HG03097 (cell line): Measurements from ENCODE around the gene FAN1.

Experiments used
- ATAC-seq: cut with Tn5 transposase; IDR thresholded peaks from one replicate; pipeline ENCODE4 v1.9.1; 2021; ENCODE audit not compliant: unreplicated experiment, low FRiP score

Gene FAN1

GRCh38 chr15:30919877-30920550 is 16.3 kb downstream of the FAN1 start:
- ATAC-seq, result no peak

DNA sequence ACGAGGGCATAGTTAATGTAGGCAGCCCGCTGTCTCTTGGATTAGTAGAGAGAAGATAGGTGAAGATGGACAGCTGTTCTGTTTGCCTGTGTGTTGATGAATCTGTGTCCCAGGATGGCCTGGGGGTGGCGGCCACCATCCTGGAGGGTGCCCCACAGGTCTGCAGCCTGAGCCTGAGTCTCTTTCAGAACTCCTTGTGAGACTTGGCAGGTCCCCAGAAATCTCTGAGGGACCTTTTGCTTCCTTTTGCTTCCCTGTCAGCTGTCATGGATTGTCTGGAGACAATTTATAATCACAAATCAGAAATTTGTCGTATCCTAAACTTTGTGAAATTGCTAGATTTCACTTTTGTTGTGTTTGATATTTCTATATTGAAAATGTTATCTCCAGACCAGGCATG is 17.4 kb downstream of the FAN1 start:
- ATAC-seq, result no peak

GRCh38 chr15:30921781-30922479 is 18.2 kb downstream of the FAN1 start:
- ATAC-seq, result no peak

DNA sequence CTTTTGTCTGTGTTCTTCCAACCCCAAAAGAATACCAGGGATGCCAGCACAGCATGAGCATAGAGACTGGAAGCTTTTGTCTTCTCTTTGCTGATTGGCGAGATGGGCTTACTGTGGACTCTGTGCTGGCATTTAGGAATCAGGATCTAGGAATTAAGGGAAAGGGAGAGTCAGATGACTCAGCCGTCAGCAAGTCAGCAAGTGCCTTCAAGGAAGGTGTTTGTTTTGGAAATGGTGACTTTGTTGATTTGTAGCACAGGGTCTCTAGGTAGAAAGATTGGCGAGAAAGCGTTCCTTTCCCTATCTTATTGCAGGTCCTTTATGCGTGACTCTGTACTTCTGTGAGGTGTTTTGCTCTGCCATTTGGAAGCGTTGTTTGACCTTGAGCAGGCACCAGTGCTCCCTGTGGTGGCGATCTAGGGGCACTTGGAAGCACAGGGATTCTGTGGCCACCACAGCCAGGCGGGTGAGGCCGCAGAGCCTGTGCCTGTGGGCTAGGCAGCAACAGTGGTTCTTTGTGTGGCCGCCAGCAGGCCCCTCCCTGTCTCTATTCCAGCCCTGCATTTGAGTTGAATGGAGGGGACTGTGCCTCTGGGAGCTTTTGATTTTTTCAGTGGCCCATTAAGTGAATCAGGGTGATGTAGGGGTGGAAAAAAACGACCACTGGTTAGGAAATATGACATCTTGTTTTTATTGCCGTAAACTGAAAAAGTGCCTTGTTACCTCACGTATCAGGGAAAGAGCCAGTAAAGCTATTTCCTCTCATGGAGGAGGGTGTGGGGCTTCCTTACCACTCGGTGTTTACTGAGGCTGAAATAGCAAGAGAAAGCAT is 19.0 kb downstream of the FAN1 start:
- no peak for ATAC-seq

DNA sequence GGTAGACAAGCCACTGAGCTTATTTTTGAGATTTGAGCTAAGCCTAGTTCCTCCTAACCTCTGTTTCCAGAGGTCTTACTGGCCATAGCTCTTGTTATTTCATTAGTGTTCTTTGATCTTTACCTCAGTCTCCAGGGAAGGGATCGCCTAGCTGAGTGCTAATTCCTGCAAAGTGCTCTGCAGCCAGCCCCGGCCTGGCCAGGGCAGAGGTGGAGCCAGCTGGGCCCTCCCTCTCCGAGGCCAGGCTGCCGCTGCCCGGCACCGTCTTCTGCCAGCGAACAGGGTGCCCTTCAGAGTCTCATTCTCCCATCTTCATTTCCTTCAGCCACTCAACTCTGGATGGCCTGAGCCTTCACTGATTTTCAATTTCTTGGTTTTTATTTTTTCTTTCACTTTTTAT is 19.7 kb downstream of the FAN1 start:
- no peak for ATAC-seq

DNA sequence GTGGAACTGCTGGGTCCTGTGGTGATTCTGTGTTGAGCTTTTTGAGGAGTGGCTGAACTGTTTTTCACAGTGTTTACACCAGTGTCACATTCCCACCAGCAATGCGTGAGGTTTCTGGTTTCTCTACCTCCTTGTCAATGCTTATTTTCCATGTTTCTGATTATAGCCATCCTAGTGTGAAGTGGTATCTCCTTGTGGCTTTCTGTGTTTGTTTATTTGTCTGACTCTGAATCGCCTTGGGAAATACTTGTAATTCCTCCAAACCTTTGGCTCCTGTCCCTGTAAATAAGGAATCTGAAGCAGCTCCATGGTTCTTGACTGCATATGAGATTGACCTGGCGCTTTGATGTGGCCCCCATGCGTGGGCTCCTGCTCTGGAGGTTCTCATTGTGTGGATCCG is 20.6 kb downstream of the FAN1 start:
- no peak for ATAC-seq

DNA sequence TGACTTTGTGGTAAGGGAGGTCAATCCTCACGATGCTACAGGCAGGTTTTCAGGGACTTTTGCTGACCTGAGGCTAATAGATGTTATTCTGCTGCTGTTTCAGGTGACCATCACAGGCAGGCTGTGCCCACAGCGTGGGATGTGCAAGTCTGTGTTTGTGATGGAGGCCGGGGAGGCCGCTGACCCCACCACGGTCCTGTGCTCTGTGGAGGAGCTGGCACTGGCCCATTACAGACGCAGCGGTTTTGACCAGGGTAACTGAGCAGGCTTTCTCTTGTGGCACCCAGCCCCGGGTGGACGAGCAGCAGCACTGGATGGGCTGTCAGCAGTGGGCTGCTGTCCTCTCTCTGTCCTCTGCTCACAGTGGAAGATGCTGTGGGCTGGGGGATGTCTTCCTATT is 22.0 kb downstream of the FAN1 start:
- no peak for ATAC-seq

DNA sequence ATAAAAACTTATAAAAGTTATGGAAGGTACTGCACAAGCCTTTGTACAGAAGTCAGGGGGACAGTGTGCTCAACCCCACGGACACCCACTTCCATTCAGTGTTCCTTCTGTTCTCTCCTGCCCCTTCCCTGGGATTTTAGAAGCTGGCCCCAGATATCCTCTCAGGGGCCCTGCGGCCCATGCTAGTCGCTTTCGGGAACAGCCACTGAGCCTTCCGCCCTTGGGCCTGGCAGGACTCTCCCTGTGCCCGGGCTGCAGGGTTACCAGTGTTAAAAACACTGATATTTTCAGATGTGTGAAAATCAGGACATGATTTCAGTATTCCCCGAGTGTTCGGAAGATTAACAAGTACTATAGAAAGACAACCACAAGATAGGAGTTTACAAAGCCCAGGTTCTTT is 22.4 kb downstream of the FAN1 start:
- no peak for ATAC-seq

DNA sequence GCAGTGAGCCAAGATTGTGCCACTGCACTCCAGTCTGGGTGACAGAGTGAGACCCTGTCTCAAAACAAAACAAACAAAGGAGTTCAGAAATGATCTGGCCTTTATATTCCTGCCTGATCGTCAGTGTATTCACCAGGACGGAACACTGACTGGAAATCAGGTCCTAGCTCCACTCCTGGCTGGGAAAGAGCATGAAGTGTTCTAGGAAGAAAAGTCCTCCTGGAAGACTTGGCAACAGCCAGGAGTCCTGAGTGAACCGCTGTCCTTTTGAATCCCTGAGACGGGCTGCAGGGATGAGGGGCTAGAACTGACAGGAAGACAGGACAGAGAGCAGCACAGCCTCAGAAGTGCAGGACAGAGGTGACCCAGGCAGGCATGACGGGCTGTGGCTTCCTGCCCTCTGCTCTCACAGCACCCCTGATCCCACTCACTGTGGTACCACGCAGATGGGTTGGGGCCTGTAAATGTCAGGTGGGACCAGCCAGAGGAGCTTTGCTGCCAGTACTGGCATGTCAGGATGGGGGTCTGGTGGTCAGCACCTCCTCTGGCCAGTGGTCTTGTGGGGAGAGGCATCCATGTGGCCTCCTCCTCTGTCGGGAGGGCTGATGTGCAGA is 23.5 kb downstream of the FAN1 start:
- ATAC-seq, result no peak

DNA sequence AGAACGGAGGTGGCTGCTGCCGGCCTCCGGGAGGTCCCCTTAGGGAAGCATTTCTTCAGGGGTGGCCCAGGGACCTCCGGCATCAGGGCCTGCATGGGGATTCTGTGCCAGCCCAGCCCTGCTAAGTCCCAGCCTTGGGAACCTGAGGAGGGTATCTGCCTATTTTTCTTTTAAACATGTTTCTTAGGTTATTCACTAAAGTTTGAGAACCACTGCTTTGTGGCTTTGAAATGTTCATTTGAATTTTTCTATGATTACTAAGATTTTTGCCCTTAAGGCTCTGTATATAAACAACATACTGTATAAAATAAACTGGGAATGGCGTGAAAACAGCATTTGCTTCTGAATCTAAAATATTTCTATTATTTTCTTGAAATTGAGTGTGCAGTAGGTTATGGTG is 24.4 kb downstream of the FAN1 start:
- no peak for ATAC-seq

- no peak for ATAC-seq
Measured at GRCh38 chr15:30929064-30929669, 25.5 kb downstream of the FAN1 start.

DNA sequence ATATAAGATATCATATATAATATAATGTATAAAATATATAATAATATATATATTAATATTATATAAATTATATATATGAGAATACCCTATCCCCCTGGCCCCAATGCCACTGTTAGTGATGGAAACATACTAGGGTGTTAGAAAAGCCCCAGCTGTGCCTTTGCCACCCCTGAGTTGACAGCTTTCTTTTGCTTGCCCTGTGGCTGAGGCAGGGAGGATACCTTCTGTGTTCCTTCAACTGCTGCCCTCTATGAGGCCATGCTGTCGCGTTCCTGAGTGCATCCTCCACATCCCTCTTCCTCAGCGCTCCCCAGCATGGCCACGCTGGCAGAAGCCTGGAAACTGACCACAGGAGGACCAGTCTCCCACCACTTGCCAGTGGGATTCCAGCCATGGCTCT is 26.3 kb downstream of the FAN1 start:
- no peak for ATAC-seq

DNA sequence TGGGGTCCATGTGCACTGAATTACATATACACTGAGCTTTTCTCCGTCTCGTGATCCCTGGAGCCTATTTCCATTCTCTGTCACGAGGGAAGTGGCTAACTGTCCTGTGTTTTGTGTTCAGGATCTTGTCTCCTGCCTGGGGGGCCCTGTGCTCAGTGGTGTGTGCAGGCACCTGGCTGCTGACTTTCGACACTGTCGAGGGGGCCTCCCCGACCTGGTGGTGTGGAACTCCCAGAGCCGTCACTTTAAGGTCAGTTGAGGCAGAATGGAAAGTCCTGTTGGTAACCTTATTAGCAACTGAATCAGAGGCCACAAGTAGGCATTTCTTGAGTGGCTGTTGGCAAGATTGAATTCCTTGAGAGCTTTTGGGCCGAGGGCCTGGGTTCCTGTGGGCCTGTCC is 26.7 kb downstream of the FAN1 start:
- ATAC-seq, result no peak

- no peak for ATAC-seq
Measured at GRCh38 chr15:30933293-30933692, 29.6 kb downstream of the FAN1 start.

GRCh38 chr15:30939161-30939560 is 35.4 kb downstream of the FAN1 start:
- ATAC-seq, result no peak

GRCh38 chr15:30940359-30940758 is 36.6 kb downstream of the FAN1 start:
- no peak for ATAC-seq

DNA sequence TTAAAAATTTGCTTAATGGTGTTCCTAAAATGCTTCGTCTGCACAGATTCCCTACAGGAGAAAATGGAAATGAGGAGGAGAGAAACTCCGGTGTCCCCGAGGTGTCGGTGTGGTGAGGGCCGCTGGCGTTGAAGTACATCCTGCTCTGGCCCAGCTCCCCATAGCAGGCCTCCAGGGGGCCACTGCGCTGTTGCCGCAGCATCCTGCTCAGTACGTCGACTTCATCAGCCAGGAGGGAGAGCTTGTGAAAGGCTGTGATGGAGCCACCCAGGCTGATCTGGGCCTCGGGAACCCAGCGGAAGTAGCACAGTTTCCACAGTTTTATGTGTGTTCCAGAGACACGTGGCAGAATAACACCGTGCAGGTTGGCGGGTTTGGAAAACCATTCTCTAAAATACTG is 37.8 kb downstream of the FAN1 start:
- ATAC-seq, result no peak

DNA sequence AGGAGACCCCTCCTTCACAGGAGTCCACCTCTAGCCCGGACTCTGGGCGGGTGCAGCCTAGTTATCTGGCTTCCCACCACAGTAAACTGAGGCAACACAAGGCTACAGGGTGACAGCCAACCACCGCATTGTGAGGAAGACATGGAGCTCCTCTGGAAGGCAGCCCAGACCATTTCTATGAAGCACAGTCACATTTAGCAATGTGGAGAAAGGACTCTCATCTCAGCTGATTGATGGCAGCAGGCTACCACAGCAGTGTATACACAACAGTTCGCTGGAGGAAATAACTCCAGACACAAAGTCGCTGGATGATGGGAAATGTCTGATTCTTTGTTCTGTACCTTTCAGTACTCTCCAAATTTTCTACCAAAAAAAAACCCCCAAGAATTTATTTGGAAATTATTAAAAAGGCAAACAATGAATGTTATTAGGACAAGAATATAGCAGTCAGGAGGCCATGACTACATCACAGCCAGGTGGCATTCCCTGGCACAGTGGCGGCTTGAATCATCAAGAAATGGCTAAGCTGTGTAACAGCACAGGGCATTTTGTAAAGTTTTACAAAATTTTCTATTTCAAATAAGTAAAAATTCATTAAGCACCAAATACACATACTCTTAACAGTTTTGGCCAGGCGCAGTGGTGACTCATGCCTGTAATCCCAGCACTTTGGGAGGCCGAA is 40.1 kb downstream of the FAN1 start:
- no peak for ATAC-seq

- no peak for ATAC-seq
Measured at GRCh38 chr15:30953183-30953582, 49.5 kb downstream of the FAN1 start.

- ATAC-seq, result no peak
Measured at GRCh38 chr15:30953731-30954378, 50.1 kb downstream of the FAN1 start.
